Activated CD4-positive, alpha-beta T cell treated with anti-CD3 and anti-CD28 coated beads, Interleukin-2, amount 50 U/mL, for 4 hours (primary cell): Measurements from ENCODE around the gene ARHGEF1.
"Not testable (repeated sequence)": the region's sequence is repeated elsewhere in the genome, so short reads cannot be mapped to it uniquely, and the experiment has no call there.

Experiments used
- DNase-seq, 2 experiments: peaks; one replicate each; pipeline ENCODE4 v3.0.0-alpha.2; 2020

The ARHGEF1 gene

DNA sequence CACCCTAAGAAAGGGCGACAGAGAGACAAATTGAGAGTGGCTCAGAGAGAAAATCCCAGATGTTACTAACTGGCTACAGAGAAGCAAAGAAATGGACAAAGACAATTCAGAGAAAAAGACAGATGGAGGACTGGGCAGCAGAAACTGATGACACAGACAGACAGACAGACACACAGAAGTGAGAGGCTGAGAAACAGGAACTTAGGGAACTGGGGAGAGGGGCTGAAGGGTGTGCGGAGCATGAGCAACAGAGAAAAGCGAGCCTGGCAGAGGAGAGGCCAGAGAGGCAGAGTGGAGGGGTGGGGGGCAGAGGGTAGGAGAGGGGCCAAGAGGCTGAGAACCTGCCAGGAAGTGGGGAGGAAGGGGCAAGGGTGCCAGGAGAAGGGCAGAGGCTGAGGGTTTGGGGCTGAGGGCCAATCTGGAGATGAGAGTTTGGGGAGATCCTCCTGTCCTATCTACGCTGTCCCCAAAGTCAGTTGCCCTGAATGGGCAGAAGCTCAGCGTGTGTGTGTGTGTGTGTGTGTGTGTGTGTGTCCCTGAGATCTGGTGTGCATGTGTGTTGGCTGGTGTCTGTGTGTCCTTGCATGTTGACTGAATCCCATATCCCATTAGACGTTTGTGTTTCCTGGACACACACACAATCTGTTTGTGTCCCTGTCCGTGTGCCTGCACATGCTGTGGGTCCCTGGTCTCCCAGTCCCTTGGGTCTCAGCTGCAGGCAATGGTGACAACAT is 50.9 kb downstream of the ARHGEF1 start:
- no peak for DNase-seq

DNA sequence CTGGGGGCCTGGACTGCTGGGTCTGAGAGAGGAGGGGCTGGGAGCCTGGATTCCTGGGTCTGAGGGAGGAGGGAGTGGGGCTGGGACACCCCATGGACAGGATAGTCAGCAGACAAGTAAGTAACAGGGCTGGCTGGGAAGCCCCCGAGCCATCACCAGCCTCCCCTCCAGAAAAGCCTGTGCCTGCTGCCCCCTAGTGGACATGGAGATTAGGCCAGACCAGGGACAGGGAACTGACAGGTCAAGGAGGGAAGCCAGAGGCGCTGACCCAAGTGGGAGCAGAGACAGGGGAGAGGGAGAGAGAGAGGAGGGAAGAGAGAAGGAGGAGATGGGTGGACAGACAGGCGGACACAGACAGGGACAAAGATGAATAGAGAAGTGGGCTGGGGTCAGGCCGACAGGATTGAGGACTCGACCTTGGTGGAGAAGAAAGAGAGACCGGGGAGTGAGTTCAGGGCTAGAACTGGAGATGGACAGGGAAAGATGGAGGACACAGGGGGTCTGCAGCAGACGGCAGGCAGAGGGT is 51.9 kb downstream of the ARHGEF1 start:
- peak; percentile 75 to 76 for DNase-seq

DNA sequence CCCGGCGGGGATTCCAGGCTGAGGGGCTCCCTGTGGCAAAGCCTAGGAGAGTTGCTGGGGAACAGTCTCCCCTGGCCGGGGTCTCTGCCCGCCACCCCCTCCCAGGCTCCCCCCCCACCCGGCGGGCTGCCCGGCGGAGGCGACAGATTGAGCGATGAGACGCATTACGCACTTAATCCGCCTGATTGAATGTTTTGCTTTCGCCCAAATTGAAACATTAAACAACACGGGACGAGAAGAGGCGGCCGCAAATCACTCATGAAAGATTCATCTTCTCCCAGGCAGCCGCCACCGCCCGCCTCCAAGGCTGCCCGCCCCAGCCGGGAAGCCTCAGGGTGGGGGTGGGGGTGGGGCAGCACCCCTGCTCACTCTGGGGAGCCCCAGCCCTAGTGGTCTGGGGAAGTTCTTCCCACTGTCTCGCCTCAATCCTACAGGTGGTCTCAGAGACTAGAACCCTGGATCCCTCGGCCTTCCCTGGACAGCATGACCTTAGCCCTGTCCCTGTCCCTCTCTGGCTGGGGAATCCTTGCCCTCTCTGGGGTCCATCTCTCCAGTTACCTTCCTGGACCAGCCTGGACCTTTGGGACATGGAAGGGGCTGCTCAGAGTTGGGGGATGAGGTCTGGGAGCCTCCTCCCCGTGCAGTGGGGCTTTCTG is 52.9 kb downstream of the ARHGEF1 start:
- no peak for DNase-seq

DNA sequence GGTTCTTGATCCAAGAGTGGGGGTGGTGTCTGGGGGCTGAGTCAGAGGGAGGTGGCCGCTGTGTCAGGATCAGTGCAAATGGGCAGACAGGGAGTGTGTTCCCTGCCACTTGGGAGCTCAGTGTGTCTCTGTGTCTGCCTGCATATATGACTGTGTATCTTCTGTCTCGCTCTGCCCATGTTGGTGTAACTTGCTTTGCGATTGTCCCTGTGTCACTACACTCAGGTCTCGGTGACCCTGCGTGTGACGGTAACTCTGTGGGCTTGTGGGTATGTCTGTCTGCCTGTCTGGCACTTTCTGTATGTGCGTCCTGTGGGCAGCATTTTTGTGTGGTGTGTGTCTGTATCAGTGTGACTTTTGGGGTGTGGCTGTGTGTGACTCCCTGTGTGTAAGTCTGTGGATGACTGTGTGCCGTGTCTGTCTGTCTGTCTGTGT is 53.4 kb downstream of the ARHGEF1 start:
- no peak for DNase-seq

DNA sequence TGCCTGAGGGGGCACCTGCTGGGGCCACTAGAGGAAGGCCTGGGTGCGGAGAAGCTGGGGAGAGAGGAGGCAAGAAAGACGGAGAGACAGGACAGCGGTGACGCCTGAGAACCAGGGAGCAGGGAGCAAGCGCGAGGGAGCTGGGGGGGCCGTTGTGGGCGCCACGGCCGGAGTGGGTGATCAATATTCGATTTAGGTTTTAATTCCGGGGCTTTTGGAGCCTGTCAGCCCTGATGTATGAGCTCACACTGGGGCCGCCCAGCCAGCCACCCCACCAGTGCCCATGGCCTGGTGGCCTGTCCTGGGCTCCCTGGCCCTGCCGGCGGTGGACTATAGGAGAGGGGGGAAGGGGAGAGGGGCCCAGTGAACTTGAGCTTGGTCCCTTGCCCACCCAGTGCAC is 54.0 kb downstream of the ARHGEF1 start:
- no peak for DNase-seq

DNA sequence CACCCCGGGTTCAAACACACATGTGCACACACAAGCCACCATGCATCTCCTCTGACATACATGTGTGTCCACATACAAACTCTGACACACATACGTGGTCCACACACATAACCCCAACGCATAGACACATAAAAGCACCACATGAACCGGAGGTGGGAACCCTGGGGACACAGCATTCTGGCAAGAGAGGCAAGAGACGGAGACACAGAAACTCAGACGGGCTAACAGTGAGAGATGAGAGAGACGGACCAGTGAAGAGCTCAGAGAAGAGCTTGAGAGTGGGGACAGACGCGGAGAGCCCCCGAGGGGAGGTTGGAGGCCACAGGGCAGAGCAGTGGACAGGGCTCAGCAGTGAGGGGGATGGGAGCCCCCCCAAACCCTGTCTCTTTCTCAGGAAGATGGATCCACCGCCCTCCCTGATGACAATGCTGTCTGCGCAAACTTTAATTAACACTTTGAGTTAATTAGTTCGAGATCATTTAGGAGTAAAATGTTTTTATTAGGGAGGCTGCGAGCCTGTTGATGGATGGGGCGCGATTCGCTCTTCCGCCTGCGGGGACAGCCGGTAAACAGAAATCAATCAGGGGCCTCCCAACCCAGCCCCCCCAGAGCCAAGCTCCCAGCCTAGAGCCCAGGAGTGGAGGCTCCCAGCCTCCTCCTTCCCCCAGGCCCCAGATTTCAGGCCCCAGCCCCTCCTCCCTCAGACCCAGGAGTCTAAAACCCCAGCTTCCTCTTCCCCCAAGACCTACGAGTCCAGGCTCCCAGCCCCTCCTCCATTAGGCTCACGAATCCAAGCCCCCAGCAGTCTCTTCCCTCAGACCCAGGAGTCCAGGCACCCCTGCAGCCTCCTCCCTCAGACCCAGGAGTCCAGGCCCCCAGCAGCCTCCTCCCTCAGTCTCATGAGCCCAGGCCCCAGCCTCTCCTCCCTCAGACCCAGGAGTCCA is 54.8 kb downstream of the ARHGEF1 start:
- DNase-seq: no peak

DNA sequence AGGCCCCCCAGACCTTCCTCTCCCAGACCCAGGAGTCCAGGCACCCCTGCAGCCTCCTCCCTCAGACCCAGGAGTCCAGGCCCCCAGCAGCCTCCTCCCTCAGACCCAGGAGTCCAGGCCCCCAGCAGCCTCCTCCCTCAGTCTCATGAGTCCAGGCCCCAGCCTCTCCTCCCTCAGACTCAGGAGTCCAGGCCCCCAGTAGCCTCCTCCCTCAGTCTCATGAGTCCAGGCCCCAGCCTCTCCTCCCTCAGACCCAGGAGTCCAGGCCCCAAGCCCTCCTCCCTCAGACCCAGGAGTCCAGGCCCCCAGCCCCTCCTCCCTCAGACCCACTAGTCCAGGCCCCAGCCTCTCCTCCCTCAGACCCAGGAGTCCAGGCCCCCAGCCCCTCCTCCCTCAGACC is 56.2 kb downstream of the ARHGEF1 start:
- not testable (repeated sequence) for DNase-seq

DNA sequence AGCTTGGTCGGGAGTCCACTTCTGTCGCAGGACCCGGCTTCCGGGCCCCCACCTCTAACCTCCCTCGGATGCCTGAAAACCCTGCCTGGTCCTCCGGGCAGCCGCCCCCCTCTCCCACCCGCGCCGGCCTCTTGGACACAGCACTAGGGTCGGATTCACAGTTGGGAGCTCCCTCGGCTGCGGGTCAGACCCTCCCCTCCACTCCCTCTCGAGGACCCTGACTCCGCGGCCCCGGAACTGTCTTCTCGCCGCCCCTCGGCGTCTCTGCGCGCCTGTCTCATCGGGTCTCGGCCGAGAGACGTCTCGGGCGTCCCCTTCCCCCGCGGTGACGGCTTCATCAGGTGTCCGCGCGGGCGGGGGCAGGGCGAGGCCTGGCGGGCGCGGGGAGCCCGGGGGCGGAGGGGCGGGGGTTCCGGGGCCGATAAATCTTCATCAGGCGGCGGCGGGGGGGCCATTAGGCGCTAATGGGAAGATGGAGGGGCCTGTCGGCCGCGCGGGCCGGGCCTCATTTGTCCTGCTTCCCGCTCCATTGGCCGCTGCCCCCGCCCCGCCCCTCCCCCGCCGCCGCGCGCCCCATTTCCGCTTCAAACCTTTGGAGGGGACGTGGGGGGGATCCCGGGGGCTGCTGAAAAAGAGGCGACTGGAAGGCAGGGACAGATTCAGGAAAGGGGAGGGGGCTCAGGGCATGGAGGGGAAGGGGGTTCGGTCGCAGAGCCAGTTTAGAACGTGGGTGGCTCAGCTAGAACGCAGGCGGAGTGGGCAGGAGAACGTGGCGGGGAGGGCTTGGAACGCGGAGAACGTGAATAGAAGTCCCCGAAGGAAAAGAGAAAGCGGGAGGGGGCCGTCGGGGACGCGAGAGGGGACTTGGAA is 57.1 kb downstream of the ARHGEF1 start:
- peak; percentile 57 to 58 for DNase-seq

DNA sequence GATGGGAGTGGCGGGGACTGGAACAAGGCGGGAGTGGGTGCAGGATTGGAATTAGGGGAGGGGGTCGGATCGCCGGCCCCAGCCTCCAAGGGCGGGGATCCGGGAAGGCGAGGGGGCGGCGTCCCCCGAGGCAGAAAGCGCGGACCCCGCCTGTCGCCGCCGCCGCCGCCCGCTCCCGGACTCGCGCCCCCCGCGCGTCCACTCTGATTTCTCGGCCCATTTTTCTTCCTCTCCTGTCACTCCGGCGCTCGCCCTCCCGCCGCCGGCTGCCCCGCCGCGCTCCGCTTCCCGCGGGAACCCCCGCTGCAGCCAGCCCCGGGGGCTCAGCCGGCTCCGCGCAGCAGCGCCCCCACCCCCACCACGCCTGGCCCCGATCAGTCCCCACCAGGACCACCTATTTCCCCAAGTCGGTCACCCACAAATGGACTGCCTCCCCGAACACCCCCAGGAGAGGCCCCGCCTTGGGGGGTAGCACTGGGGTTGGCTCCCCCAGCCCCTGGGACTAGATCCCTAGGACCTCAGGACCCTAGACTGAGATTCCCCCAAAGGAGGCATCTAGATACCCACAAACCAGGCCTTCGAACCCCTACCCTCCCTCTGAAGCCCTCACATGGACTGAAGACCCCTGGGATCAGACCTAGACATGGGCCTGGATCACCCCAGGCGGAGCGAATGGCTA is 57.9 kb downstream of the ARHGEF1 start:
- DNase-seq: no peak

DNA sequence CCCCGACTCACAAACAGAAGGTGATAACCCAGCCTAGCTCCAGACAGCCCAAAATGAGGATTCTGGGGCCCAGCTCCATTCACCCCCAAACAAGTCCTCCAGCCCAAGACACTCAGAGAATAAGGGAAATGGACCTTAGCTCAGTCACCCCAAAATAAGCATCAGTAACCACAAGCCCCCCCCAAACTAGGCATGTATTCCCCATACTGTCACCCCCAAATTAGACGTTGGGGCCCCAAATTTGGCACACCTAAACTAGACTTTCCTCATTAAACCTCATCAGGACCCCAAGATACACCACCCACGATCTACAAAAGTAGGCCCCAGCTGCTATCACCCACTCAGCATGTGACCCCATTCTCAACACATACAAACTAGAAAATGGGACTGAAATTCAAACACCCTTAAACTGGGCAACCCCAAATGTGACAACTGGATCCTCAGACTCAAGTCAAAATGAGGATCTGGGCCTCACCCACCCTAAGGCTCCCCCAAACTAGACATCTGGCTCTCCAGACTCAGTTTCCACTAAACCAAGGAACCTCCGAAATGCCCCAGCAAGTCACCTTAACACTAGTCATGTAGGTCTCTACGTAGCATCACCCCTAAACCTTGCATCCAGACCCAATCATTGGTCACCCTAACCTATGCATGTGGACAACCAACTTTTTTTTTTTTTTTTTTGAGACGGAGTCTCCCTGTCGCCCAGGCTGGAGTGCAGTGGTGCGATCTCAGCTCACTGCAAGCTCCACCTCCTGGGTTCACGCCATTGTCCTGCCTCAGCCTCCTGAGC is 58.6 kb downstream of the ARHGEF1 start:
- DNase-seq: no peak

DNA sequence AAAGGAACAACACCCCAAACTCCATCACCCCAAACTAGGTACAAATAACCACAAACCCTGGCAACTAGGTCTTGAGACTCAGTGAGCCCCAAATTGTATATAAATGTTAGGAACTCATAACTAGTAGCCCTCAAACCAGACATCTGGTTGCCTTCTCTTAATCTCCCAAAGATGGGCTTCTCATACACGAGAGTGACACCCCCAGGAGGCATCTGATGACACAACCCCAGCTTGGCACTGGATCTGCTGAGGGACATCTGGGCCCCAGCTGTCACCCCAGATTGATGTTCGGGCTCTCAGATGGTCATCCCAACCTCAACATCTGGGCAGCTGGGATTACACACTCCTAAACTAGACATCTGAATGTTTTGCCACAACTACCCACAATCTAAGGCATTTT is 61.4 kb downstream of the ARHGEF1 start:
- no peak for DNase-seq

DNA sequence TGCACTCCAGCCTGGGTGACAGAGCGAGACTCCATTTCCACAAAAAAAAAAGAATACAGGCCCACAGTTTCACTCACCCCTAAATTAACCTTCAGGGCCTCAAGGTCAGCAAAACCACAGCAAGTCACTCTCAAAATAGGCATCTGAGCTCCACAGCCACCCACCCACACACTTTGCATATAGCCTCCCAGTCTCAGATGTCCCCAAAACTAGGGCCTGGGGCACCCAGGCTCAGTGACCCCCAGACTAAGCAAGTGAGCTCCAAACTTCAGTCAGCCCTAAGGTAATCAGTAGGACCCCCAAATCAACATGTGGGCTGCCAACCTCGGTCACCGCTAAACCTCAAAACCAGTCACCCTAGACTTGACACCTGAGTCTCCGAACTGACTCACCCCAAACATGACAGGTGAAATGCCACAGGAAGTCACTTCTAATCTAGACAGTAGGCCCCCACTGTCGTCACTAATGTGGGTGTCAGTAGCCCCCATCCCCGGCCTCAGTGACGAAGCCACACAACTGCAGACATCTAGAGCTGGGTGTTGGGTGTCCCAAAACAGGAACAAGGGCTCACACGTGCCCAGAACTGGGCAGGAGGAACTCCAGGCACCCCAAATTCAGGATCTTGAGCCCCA is 62.3 kb downstream of the ARHGEF1 start:
- peak; percentile 84 to 88 for DNase-seq

DNA sequence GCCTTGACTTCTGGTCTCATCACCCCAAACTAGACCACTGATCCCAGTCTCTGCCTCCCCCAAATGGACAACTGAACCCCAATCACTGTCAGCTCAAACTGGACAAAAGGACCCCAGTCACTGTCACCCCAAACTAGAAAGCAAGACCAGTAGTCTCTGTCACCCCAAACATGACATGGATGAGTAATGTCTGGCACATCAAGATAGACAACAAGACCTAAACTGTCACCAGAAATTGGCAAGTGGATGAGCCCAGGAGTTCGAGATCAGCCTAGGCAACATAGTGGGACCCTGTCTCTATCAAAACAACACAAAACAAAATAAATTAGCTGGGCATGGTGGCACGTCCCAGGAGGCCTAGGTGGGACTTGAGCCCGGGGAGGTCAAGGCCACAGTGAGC is 64.1 kb downstream of the ARHGEF1 start:
- no peak for DNase-seq

DNA sequence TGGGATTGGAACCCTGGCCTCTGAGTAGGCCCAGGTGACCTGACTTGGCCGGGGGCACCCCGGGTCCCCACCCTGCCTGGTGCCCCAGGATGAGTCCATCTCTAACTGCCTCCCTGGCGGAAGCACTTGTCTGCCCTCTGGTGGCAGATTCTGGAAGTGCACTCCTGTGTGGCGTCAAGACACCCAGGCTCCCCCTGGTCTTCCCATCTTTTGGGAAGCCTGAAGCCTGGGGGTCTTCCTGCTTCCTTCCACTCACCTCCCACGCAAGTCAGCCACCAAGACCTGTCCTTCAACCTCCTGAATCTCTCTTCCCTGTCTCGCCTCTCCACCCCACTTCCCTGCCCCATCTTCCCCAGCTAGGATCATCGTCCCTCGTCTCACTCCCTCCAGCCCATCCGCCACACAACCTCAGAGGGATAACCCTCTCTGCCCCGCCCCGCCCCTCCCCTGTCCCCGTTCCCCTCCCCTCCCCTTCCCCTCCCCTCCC is 68.7 kb downstream of the ARHGEF1 start:
- DNase-seq: peak; percentile 88 to 91

DNA sequence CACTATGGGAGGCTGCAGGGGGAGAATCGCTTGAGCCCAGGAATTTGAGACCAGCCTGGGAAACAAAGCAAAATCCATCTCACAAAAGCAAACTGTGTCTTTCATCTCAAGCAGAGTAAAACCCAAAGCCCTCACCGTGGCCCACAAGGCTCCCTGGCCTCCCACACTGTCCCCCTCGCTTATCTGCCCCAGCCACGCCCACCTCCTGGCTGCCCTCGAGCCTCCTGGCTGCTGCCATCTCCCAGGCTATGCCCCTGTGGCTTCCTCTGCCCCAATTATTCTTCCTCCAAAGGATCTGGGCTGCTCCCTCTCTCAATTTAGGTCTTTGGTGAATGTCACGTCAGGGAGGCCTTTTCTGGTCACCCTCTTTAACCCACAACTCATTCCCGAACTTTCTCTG is 72.5 kb downstream of the ARHGEF1 start:
- DNase-seq: no peak

DNA sequence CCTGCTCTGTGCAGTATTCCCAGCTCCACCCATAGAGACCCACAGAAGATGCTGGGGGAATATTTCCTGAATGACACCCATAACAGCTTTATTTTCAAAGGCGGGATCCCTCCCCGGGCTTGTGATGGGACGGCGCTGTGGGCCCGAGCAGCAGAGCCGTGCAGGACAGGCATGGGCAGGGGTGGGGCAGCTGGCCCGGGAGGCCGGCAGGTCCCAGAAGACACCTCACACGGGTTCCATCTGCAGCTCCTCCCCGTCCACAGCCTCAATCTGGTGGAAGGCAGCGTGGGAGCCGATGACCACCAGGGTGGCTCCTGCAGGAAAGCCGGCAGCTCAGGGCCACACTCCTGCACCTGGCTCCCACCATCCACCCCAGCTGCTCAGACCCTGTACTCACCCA is 73.6 kb downstream of the ARHGEF1 start:
- no peak for DNase-seq
